GM21529 (cell line): ENCODE measurements around the gene FAM83F.

Experiments used
- ATAC-seq: cut with Tn5 transposase; IDR thresholded peaks from one replicate; pipeline ENCODE4 v1.9.1; 2021; ENCODE audit not compliant: unreplicated experiment

FAM83F gene

DNA sequence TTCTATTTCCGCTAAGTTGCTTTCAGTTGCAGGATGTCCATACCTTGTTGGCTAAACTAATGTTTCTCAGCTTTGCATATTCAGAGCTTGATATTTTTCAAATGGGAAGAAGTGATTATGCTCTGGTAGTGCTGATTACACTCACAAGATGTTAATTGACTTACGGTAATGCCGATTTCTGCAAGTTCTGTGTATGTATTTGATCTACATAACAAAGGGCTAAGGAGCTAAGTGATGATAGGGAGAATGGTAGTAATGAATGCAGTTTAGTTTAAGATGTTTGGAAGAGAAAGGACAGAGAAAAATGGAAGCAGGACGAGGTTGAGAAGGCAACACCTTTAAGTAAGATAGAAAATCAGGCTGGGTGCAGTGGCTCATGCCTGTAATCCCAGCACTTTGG is 61.4 kb downstream of the FAM83F start:
- ATAC-seq = no peak

DNA sequence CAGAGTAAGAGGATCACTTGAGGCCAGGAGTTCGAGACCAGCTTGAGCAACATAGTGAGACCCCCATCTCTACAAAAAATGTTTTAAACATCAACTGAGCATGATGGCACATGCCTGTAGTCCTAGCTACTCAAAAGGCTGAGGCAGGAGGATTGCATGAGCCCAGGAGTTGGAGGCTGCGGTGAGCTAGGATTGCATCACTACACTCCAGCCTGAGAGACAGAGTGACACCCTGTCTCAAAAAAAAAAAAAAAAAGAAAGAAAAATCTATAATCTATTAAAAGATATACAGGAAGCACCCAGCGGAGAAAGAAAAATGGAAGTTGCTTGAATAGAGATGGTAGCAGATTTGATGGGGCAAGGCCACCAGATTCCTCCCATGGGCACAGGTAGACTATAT is 61.8 kb downstream of the FAM83F start:
- no peak for ATAC-seq

DNA sequence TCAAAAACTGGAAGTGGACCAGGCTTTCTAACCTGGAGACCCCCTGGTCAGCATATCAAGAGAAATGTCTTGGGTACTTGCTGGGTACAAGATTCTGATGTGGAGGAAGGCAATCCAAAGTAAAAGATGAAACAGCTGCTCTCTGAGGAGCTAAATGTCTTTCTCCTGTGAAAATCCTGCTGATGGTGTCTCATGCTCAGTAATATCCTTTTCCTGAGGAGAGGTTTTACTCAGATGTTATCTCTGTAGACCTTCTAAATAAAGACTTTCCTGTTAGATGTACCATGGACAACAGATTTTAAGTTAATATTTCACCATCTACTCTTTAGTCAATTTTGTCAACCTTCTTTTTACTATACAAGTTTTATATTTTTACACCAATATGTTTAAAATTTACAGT is 62.9 kb downstream of the FAM83F start:
- ATAC-seq = no peak

DNA sequence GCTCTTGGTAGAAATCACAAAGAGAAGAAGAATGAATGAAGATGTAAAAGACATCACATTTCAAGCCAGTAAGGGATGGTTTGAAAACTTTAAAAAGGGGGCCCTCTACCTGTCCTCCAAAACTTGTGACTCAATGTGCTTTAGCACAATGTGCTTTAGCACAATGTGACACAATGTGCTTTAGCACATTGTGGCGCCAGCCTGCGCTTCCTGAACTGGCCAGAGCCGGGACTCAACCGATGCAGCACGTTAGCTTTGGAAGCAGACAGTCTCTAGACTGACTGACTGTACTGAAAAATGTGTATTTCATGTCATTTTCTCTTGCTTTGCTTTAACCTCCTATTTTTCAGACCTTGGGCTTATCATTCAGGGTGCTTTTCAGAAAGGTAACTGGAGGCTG is 63.5 kb downstream of the FAM83F start:
- ATAC-seq = no peak

DNA sequence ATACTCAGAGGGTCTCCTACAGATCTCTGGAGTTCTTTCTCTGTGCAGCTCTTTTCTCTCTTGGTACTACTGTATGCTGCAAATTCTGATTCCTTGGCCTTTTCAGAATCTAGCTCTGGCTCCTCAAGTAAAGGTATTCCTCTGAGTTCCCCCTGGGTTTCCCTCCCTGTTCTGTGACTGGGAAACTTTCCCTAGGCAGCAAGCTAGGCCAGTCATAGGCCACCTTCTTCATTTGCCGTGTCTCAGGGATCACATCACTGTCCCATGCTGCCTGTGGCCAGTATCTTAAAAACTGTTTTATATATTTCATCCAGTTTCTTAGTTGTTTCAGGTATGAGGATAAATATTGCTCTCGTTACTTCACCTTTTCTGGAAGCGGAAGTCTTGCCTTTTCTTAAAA is 71.2 kb downstream of the FAM83F start:
- no peak for ATAC-seq

DNA sequence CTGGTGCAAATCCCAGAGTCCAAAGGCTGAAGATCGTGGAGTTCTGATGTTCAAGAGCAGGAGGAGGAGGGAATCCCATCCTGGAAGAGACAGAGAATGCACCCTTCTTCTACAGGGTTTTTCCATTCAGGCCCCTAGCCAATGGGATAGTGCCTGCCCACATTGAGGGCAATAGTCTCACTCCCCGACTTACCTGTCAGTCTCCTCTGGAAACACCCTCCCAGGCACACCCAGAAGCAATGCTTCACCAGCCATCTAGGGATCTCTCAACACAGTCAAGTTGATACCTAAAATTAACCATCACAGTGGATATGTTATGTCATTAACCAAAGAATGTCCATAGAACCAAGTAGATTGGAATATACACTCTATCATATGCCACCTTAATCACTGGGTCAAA is 72.9 kb downstream of the FAM83F start:
- no peak for ATAC-seq

DNA sequence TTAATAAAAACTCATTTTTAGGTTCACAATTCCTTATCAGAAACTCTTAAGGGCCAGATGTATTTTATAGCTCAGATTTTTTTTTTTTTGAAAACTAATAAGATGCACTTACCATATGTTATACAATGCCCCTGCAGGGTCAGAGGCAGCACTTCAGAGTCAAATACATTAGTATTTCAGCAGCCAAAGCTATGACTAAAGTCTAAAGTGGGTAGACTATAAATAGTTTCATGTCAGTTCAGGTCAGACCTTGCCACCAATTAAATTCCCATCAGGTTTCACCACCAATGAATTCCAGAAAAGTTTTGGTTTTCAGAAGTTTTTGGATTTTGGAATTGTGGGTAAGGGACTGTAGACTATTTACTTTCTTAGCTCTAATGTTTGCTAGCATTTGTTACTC is 75.9 kb downstream of the FAM83F start:
- ATAC-seq = no peak

DNA sequence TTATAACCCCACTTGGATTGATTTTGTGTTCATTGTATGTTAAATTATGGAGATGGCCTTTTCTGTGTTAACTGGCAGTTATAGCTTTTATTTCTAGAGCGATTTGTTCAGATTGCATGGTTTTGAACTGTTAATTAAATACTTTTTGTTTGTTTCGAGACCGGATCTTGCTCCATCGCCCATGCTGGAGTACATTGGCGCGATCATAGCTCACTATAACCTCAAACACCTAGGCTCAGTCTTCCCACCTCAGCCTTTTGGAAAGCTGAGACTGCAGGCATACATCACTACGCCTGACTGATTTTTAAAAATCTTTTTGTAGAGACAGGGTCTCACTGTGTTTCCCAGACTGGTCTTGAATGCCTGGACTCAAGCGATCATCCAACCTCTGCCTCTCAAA is 77.0 kb downstream of the FAM83F start:
- no peak for ATAC-seq

DNA sequence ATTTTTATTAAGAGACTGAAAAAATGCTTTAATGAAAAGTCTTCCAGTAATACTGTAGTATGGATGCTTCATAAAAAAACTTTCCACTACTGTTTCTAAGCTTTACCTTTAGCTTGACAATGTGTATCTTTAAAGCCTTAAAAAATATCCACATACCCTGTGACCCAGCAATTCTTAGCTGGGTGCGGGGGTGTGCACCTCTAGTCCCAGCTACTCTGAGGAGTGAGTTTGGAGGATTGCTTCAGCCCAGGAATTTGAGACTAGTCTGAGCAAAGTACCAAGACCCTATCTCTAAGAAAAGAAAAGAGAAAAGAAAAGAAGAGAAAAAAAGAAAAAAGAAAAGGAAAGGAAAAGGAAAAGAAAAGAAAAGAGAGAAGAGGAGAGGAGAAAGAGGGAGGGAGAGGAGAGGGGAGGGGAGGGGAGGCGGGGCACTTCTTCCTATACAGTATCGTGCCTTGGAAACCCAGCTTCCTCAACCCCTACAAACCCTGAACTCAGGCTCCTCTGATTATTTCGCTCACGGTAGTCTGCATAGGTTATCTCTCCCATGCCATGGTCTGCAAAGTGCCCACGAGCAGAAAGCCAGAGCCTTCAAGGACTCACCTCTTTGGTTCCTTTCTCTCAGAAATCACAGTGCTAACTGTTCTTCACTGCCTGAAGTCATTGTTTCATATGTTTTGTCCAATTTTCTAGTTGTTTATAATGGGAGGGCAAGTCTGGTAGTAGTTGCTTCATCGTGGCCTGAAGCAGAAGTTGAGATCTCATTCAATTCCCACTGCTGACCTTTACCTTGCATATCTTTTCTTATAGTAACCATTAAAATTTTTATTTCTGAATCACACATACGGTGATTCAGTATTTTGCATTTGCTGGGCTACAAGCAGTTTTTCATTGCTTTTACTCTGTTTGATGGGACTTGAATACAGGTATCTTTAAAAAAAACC is 82.2 kb downstream of the FAM83F start:
- ATAC-seq = no peak

DNA sequence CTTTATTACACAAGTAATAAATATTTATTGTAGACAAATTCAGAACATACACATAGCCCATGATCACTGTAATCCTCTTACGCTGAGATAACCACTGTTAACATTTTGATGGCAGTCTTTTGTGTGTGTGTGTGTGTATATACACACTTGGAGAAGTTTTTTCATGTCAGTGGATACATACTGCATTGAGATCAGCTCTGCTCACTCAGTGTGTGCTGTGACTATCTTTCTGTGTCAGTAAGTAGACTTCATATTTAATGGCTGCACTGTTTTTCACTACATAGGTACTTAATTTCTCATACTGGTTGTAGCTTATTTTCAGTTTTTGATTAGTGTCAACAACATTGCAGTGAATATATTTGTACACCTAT is 82.9 kb downstream of the FAM83F start:
- ATAC-seq = no peak

DNA sequence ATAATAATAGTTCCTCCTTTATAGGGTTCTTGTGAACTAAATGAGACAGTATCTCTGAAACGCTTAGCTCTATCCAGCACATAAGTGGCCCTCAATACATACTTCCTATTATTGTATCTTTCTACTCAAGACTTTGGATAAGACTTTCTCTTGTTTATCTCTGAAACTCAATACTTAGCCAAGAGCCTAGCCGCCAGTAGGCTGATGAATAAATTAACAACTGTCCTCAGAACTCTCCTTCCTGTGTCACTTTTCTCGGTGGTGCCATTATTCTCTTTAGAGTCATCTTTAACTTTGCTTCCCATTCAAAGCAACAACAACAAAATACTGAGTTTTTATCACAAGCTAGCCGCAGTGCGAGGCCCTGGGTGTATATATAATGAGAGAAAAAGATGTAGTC is 86.9 kb downstream of the FAM83F start:
- no peak for ATAC-seq

DNA sequence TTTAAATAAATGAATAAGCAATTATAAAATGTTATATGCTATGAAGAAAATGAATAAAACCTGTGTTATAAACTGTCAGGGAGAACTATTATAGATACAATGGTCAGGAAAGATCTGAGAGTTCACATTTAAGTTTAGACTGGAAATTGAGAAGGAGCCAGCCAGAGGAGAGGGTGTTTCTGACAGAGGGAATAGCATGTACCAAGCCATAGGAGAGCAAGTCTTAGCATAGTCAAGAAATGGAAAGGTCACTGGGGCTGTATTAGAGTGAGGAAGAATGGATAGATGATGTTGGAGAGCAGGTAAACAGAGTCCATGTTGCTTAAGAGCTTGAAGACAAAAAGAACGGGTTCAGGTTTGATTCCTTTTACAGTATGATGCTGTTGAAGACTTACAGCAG is 87.4 kb downstream of the FAM83F start:
- ATAC-seq = no peak

DNA sequence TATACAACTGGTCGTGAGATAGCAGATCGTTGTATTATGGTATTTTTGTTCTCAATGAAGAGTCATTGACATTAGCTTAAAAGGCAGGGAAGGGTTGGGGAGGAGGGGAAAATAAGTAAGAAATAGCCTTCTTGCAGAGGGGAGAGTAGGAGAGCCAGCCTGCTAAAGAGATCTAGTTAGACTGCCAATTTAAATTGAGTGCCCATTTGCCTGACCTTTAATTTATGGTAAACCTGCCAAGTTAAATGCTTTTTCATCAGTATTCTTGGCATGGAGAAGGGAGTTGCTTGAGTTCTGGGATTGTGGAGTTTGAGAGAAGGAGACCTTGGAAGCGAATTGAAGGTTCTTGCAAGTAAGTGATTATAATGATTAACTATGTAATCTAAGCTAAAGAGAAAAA is 89.0 kb downstream of the FAM83F start:
- no peak for ATAC-seq

DNA sequence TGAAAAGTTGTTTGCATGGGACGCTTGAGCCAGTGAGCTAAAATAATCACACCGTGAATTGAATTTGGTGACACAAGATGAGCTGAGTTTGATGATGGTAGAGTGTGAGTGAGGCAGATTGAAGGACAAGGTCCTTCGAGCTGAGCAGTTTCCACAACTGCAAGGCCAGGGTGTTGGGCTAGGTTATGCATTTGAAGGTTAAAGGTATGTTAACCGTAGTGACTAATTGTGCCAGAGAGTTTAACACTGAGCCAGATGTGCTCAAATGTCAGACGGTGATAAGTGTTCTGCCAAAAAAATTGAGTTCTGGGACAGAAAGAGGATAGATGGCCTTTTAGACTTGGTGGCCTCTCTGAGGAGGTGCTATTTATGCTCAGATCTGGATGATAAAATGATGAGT is 89.5 kb downstream of the FAM83F start:
- ATAC-seq = no peak

DNA sequence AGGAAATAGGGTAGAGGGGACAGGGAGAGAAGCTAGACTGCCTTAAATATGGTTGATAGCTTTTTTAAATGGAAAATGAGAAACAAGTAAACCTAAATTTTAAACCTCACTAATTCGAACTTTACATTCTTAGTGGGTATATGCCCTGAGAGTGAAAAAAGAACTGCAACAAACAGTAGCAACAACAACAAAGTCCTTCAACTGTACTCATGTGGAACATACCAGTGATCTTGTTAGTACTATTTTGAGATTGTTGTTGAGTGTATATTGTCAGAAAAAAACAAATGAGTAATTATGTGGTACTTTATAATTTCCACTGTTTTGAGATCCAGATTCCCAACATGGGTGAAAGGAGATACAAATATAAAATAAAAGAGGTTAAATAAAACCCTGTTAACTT is 94.1 kb downstream of the FAM83F start:
- ATAC-seq = no peak
